HepG2 (cell line): ENCODE results near the gene ATG16L2. TPM values are rescaled to one million over a fixed set of nuclear protein-coding genes. Genes with fewer than 3 reads are reported as not detected.

Source experiments
- HNRNPH1 ChIP-seq: fragments of 200-400 bp; formaldehyde crosslinking; optimal IDR thresholded peaks from 2 replicates; pipeline ENCODE3; 2017; ENCODE audit warnings: mild to moderate bottlenecking, low read depth, low read length
- MLXIP ChIP-seq: sonication (generic); formaldehyde crosslinking; IDR thresholded peaks from 2 replicates; pipeline ENCODE4 v1.9.0; 2021; ENCODE audit warnings: missing genetic modification reagents, borderline replicate concordance
- MYC ChIP-seq: sonication (generic); formaldehyde crosslinking; IDR thresholded peaks from 2 replicates; pipeline ENCODE4 v1.9.0; 2021; ENCODE audit warnings: missing genetic modification reagents, borderline replicate concordance
- PHF8 ChIP-seq: sonication (generic); formaldehyde crosslinking; IDR thresholded peaks from 2 replicates; pipeline ENCODE4 v1.5.0; 2020; ENCODE audit warnings: missing genetic modification reagents
- POLR2A ChIP-seq, 2 experiments: IDR thresholded peaks; 2 replicates each; pipeline ENCODE4 v1.6.1; 2011; ENCODE audit warnings: low read depth in 2 of 2, low read length in 2 of 2, mild to moderate bottlenecking in 1 of 2, moderate library complexity in 1 of 2; ENCODE audit not compliant: insufficient read depth in 1 of 2
- RBFOX2 ChIP-seq: fragments of 200-400 bp; formaldehyde crosslinking; IDR thresholded peaks from 2 replicates; pipeline ENCODE4 v1.6.1; 2017; ENCODE audit warnings: low read depth, mild to moderate bottlenecking, low read length
- RERE ChIP-seq: IDR thresholded peaks from 2 replicates; pipeline ENCODE4 v1.6.1; 2016; ENCODE audit warnings: low read depth, missing genetic modification reagents, missing compliant biosample characterization
- SNAI1 ChIP-seq: sonication (generic); formaldehyde crosslinking; IDR thresholded peaks from 2 replicates; pipeline ENCODE4 v1.5.0; 2020; ENCODE audit warnings: mild to moderate bottlenecking, missing genetic modification reagents, borderline replicate concordance
- SOX6 ChIP-seq, 2 experiments: fragments of 450-650 bp in 1 of 2; sonication (generic) in 1 of 2; formaldehyde crosslinking in 1 of 2; IDR thresholded peaks; 2 replicates each; pipeline versions ENCODE4 v1.4.0 to v1.6.1; 2017 to 2020; ENCODE audit warnings: antibody characterized with exemption in 1 of 2, mild to moderate bottlenecking in 1 of 2, missing genetic modification reagents in 1 of 2
- SRSF1 ChIP-seq: fragments of 200-400 bp; formaldehyde crosslinking; optimal IDR thresholded peaks from 2 replicates; pipeline ENCODE3; 2017; ENCODE audit warnings: mild to moderate bottlenecking, low read depth, low read length, moderate library complexity
- ZBTB38 ChIP-seq: sonication (generic); formaldehyde crosslinking; IDR thresholded peaks from 2 replicates; pipeline ENCODE4 v1.5.1; 2020; ENCODE audit warnings: mild to moderate bottlenecking, missing genetic modification reagents
- ZBTB42 ChIP-seq: sonication (generic); formaldehyde crosslinking; IDR thresholded peaks from 2 replicates; pipeline ENCODE4 v1.5.0; 2020; ENCODE audit warnings: mild to moderate bottlenecking, missing genetic modification reagents
- ZNF382 ChIP-seq: sonication (generic); formaldehyde crosslinking; IDR thresholded peaks from 2 replicates; pipeline ENCODE4 v1.5.0; 2020; ENCODE audit warnings: missing genetic modification reagents, mild to moderate bottlenecking, borderline replicate concordance
- ZNF414 ChIP-seq: sonication (generic); formaldehyde crosslinking; IDR thresholded peaks from 2 replicates; pipeline ENCODE4 v1.5.0; 2020; ENCODE audit warnings: missing genetic modification reagents
- polyA plus RNA-seq, 8 experiments: library from polyadenylated mRNA; depleted of rRNA in 3 of 8; stranded (reverse) in 7 of 8; unstranded in 1 of 8; fragments of >200 nt; fragmentation: Illumina TruSeq in 4 of 8; extraction: Trizol in 4 of 8; gene quantifications; 2 replicates each; pipeline versions ENCODE4 v1.2.1 to v1.2.3, GENCODE V29; 2011 to 2016; ENCODE audit warnings: low read depth in 4 of 8, missing spikeins in 1 of 8, mixed read lengths in 1 of 8; ENCODE audit not compliant: insufficient read depth in 1 of 8
- total RNA-seq, 5 experiments: library from RNA; depleted of rRNA; stranded (reverse); fragments of >200 nt; fragmentation: Illumina TruSeq; extraction: Trizol; gene quantifications; 2 replicates each; pipeline ENCODE4 v1.2.3, GENCODE V29; 2016; ENCODE audit warnings: low read depth in 1 of 5
- TF ChIP-seq, protein P1 (sequence below): IDR thresholded peaks from 2 replicates; pipeline ENCODE4 v1.6.1; 2016; ENCODE audit warnings: low read depth, control low read depth
- TF ChIP-seq, protein P2 (sequence below): sonication (generic); formaldehyde crosslinking; IDR thresholded peaks from 2 replicates; pipeline ENCODE4 v1.4.0; 2020; ENCODE audit warnings: mild to moderate bottlenecking, missing genetic modification reagents

Gene ATG16L2
- total and polyA plus RNA-seq, 2 of the 13 experiments (the other 11 are each of a cell fraction or from before 2014, with no cell fraction given): 6.2 to 14.8 TPM

GRCh38 chr11:72821920-72822799, 7.9 kb downstream of the ATG16L2 start (continued):
- no peak for TF ChIP-seq RERE
- TF ChIP-seq PHF8 (CRISPR knock-in tag): peak; percentile 49; the same call in 1 of the 2 replicates
- no peak for TF ChIP-seq SNAI1 (CRISPR knock-in tag)
- TF ChIP-seq ZBTB38: peak; percentile 23
- no peak for TF ChIP-seq ZNF382 (CRISPR knock-in tag)
- peak; percentile 58 for TF ChIP-seq SRSF1
- TF ChIP-seq POLR2A (IDR thresholded peaks at IDR 0.05; ENCODE audit: insufficient read depth in 1 of 2, low read depth in 2 of 2, low read length in 2 of 2): peak; percentile 39 to 48; a peak in 2 of 4 replicates
- peak; percentile 67 for TF ChIP-seq HNRNPH1
- peak; percentile 48; the same call in 1 of the 2 replicates for TF ChIP-seq MYC (CRISPR knock-in tag)
- TF ChIP-seq, protein P1, sequence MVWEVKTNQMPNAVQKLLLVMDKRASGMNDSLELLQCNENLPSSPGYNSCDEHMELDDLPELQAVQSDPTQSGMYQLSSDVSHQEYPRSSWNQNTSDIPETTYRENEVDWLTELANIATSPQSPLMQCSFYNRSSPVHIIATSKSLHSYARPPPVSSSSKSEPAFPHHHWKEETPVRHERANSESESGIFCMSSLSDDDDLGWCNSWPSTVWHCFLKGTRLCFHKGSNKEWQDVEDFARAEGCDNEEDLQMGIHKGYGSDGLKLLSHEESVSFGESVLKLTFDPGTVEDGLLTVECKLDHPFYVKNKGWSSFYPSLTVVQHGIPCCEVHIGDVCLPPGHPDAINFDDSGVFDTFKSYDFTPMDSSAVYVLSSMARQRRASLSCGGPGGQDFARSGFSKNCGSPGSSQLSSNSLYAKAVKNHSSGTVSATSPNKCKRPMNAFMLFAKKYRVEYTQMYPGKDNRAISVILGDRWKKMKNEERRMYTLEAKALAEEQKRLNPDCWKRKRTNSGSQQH (CRISPR knock-in tag): no peak
- TF ChIP-seq MLXIP (CRISPR knock-in tag): no peak
- TF ChIP-seq, protein P2, sequence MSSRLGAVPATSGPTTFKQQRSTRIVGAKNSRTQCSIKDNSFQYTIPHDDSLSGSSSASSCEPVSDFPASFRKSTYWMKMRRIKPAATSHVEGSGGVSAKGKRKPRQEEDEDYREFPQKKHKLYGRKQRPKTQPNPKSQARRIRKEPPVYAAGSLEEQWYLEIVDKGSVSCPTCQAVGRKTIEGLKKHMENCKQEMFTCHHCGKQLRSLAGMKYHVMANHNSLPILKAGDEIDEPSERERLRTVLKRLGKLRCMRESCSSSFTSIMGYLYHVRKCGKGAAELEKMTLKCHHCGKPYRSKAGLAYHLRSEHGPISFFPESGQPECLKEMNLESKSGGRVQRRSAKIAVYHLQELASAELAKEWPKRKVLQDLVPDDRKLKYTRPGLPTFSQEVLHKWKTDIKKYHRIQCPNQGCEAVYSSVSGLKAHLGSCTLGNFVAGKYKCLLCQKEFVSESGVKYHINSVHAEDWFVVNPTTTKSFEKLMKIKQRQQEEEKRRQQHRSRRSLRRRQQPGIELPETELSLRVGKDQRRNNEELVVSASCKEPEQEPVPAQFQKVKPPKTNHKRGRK (CRISPR knock-in tag): no peak
- peak; percentile 82 for TF ChIP-seq RBFOX2
- no peak for TF ChIP-seq ZBTB42 (CRISPR knock-in tag)
- no peak for TF ChIP-seq SOX6 (IDR thresholded peaks at IDR 0.05)
- TF ChIP-seq SOX6 (CRISPR knock-in tag; IDR thresholded peaks at IDR 0.05): no peak
- TF ChIP-seq ZNF414 (CRISPR knock-in tag): no peak
